BLaER1 treated with 17β-estradiol and CSF1 and Interleukin-3, amounts not matched to agents 10 nM and 100 nM (cell line): ENCODE data around the gene NAPSA.

Source experiments
- H3K27ac ChIP-seq, 11 experiments: shearing (Covaris generic); formaldehyde crosslinking; 2 replicates each; pipeline ENCODE4 v1.8.1; 2022
- H3K27me3 ChIP-seq, 11 experiments: shearing (Covaris generic); formaldehyde crosslinking; 2 replicates each; pipeline ENCODE4 v1.8.1; 2022
- H3K36me3 ChIP-seq, 11 experiments: shearing (Covaris generic); formaldehyde crosslinking; 2 replicates each; pipeline ENCODE4 v1.8.1; 2022
- H3K4me1 ChIP-seq, 10 experiments: shearing (Covaris generic); formaldehyde crosslinking; 2 replicates each; pipeline ENCODE4 v1.8.1; 2022
- H3K4me2 ChIP-seq, 11 experiments: shearing (Covaris generic); formaldehyde crosslinking; 2 replicates each; pipeline ENCODE4 v1.8.1; 2022
- H3K4me3 ChIP-seq, 10 experiments: shearing (Covaris generic); formaldehyde crosslinking; 2 replicates each; pipeline ENCODE4 v1.8.1; 2022
- H3K9ac ChIP-seq, 11 experiments: shearing (Covaris generic); formaldehyde crosslinking; 2 replicates each; pipeline ENCODE4 v1.8.1; 2022
- H3K9me3 ChIP-seq, 11 experiments: shearing (Covaris generic); formaldehyde crosslinking; replicated peaks in 1 of 11; 2 replicates each; pipeline ENCODE4 v1.8.1; 2022
- H4K20me1 ChIP-seq, 11 experiments: shearing (Covaris generic); formaldehyde crosslinking; 2 replicates each; pipeline ENCODE4 v1.8.1; 2022
- Cebpa-rat ChIP-seq, 11 experiments: shearing (Covaris generic); IDR thresholded peaks; 2 replicates each; pipeline ENCODE4 v1.8.1; 2022

The NAPSA gene

DNA sequence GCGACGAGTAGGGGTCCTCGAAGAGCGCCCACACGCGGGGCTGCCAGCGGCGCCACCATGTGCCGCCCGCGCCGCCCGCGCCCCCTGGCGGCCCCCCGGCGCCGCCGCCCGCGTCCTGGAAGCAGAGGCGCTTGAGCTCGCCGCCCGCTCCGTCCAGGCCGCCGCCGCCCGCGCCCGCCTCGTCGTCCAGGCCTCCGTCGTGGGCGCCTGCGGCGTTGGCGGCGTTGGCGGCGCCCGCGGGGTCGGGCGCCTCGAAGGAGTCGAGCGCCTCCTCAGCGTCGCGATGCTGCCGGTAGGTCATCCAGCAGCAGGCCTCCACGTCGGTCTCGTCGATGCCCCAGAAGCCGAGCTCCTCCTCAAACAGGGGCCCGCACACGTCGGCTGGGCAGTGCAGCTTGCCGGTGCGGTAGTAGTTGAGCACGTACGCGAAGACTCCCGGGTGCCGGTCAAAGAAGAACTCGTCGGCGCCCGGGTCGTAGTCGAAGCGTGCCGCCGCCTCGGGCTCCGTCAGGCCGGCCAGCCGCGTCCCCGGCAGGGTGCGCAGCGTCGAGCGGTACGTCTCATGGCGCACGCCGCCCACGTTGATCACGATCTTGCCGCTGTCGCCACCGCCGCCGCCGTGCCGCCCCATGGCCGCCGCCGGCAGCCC, 37.1 kb downstream of the NAPSA start:
- no peak overlapping the region for H3K4me2 ChIP-seq
- peaks cover 0 to 20% (median 3%) of the 10 kb centered on the region in 11 experiments; a peak in 12 of 22 replicates for H3K9me3 ChIP-seq
- H3K4me3 ChIP-seq: no peak overlapping the region
- H3K9ac ChIP-seq: no peak overlapping the region
- H3K27me3 ChIP-seq: peaks cover 35 to 76% (median 67%) of the 10 kb centered on the region in 11 experiments
- H4K20me1 ChIP-seq: peaks cover 0 to 18% (median 0%) of the 10 kb centered on the region in 11 experiments; a peak in 6 of 22 replicates
- peaks cover 19 to 40% (median 29%) of the 10 kb centered on the region in 10 experiments for H3K4me1 ChIP-seq
- TF ChIP-seq Cebpa-rat (IDR thresholded peaks at IDR 0.05): no peak
- no peaks in the 10 kb centered on the region for H3K36me3 ChIP-seq
- H3K27ac ChIP-seq: no peak overlapping the region

DNA sequence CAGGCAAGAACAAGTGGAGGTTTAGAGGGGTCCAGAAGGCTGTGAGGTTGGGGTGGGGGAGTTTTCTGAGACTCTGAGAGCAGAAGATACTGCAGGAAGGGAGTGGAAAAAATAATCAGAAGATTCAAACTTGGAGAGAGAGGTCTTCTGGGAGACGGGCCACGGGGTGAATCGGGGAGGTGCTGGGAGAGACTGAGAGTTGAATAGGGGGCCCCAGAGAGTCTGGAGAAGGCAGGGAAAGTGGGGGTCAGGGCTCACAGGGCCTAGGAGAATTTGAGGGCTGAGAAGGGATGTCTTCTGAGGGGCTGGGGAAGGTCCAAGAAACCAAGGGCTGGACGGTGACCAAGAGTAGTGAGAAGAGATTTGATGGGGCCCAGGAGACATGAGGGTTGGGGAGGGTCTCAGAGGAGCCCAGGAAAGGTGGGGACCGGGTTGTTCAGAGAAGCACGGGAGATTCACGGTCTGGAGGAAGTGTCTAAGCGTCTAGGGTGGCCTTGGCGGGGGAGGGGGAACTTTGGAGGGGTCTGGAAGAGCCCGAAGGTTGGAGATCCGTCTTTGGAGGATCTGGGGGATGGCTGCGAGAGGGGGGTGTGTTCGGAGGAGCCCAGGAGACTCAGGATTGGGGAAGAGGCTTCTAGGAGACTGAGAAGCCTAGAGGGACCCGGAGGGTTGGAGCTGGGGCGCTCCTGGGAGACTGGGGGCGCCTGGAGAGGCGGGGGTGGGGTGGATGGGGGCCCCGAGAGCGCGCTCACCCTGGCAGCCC, 37.8 kb downstream of the NAPSA start:
- no peak overlapping the region for H3K9ac ChIP-seq
- TF ChIP-seq Cebpa-rat (IDR thresholded peaks at IDR 0.05): no peak
- no peak overlapping the region for H3K4me3 ChIP-seq
- H3K4me2 ChIP-seq: no peak overlapping the region
- no peak overlapping the region for H3K27ac ChIP-seq
- H3K9me3 ChIP-seq: peaks cover 0 to 17% (median 0%) of the 10 kb centered on the region in 11 experiments; a peak in 9 of 22 replicates
- H4K20me1 ChIP-seq: peaks cover 0 to 19% (median 0%) of the 10 kb centered on the region in 11 experiments; a peak in 6 of 22 replicates
- H3K27me3 ChIP-seq: peaks cover 35 to 70% (median 60%) of the 10 kb centered on the region in 11 experiments
- H3K4me1 ChIP-seq: peaks cover 19 to 37% (median 29%) of the 10 kb centered on the region in 10 experiments
- H3K36me3 ChIP-seq: no peaks in the 10 kb centered on the region

DNA sequence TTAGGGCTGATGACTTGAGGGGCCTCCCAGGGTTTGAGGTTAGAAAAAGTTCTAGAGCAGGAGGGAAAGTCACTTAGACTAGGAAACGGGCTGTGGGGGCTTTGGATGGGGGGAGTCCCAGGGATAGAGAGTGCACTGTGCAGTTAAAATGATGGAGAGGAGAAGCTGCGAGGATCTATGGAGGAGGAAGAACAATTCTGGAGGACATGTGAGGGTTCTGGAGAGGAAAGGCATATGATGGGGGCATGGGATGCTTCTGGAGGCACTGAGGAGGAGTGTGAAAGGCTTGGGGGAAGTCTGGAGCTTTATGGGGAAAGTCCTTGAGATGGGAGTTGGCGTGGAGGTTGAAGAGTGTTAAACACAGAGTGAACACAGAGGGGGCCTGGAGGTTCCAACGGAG, 38.4 kb downstream of the NAPSA start:
- Histone ChIP-seq H3K9me3 (peaks cover 0 to 17% (median 0%) of the 10 kb centered on the region in 11 experiments; a peak in 9 of 22 replicates), H3K4me1 (peaks cover 14 to 31% (median 25%) of the 10 kb centered on the region in 10 experiments), H3K4me3 (no peak overlapping the region), H3K36me3 (no peaks in the 10 kb centered on the region), H4K20me1 (peaks cover 0 to 19% (median 0%) of the 10 kb centered on the region in 11 experiments; a peak in 6 of 22 replicates), H3K27ac (no peak overlapping the region), H3K27me3 (peaks cover 35 to 67% (median 53%) of the 10 kb centered on the region in 11 experiments), H3K4me2 (no peak overlapping the region), H3K9ac (no peak overlapping the region)
- no peak for TF ChIP-seq Cebpa-rat (IDR thresholded peaks at IDR 0.05)

DNA sequence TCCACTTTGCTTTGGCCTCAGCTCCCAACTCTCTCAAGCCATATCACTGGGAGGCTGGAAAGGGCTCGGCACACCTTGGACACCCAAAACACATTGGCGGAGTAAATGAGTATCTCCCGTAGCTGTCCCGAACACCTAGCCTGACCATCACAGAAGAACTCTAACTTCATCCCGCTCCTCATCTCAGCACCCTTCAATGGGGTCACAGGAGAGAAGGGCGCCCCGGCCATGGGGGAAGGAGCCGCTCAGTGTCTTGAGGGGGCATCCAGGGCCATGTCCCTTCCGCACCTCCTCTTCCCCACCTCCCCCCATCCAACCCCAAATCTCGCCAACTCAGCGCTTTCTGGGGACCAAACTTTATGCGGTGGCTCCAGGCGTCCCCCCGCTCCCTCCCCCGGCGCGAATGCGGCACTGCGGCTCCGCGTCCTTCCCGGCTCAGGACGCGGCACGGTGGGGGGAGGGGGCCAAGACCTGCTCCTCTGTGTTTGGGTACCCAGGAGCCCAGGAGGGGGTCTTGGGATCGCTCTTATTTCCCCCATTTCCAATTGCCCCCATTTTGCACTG, 39.3 kb downstream of the NAPSA start:
- H3K27ac ChIP-seq: no peak overlapping the region

DNA sequence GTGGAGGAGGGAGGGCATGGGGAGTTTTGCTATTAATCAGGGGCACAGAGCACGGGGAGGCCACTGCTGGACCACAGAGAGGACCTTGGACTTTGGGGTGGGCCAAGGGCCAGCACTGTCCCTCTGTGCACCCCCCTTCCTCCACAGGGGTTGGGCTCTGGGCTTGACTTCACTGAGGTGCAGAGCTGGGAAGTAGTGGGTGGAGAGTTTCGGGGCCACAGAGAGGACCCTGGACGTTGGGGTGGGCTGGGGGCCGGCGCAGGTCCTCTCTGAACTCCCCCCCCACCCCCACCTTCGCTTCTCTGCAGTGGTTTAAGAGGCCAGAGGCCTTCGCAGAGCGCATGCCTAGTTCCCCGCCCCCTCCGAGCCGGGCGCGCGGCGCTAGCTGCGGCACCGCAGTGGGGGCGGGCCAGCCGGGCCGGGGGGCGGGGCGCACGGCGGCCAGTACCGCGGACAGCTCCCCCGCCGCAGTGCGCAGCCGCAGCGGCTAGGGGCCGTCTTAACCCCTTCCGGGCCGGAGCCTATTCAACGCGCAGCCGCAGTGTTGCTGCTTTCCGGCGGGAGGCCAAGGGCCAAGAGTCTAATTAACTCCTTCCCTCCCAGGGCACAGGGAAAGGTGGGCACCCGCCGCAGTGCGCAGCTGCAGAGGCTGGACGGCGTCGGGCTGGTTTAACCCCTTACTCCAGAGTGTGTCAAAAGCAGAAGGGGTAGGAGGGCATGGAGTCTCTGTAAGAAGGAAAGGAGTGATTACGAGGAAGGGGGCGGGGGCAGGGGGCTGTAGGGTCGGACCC, 39.9 kb downstream of the NAPSA start:
- peak overlapping the region in 9 of 10 experiments; percentile 34 to 64 (median 46); a peak in 15 of 20 replicates for H3K4me3 ChIP-seq
- H3K4me2 ChIP-seq: peak overlapping the region; percentile 58 to 99 (median 90)
- H3K36me3 ChIP-seq: no peaks in the 10 kb centered on the region
- peaks cover 0 to 17% (median 0%) of the 10 kb centered on the region in 11 experiments; a peak in 9 of 22 replicates for H3K9me3 ChIP-seq
- H3K27me3 ChIP-seq: peaks cover 35 to 71% (median 48%) of the 10 kb centered on the region in 11 experiments
- H3K27ac ChIP-seq: no peak overlapping the region
- peaks cover 0 to 19% (median 0%) of the 10 kb centered on the region in 11 experiments; a peak in 6 of 22 replicates for H4K20me1 ChIP-seq
- H3K9ac ChIP-seq: no peak overlapping the region
- TF ChIP-seq Cebpa-rat (IDR thresholded peaks at IDR 0.05): no peak
- peaks cover 6 to 21% (median 15%) of the 10 kb centered on the region in 10 experiments; a peak in 19 of 20 replicates for H3K4me1 ChIP-seq

More for the DNA sequence above, 39.3 kb downstream of the NAPSA start:
- TF ChIP-seq Cebpa-rat (IDR thresholded peaks at IDR 0.05): no peak
- H3K4me1 ChIP-seq: peaks cover 7 to 23% (median 17%) of the 10 kb centered on the region in 10 experiments; a peak in 19 of 20 replicates
- no peak overlapping the region for H3K9ac ChIP-seq
- peak overlapping the region in 9 of 10 experiments; percentile 34 to 64 (median 46); a peak in 15 of 20 replicates for H3K4me3 ChIP-seq
- peaks cover 0 to 19% (median 0%) of the 10 kb centered on the region in 11 experiments; a peak in 6 of 22 replicates for H4K20me1 ChIP-seq
- peaks cover 35 to 64% (median 48%) of the 10 kb centered on the region in 11 experiments for H3K27me3 ChIP-seq
- peak overlapping the region; percentile 58 to 99 (median 90) for H3K4me2 ChIP-seq
- H3K9me3 ChIP-seq: peaks cover 0 to 17% (median 0%) of the 10 kb centered on the region in 11 experiments; a peak in 9 of 22 replicates
- no peaks in the 10 kb centered on the region for H3K36me3 ChIP-seq

DNA sequence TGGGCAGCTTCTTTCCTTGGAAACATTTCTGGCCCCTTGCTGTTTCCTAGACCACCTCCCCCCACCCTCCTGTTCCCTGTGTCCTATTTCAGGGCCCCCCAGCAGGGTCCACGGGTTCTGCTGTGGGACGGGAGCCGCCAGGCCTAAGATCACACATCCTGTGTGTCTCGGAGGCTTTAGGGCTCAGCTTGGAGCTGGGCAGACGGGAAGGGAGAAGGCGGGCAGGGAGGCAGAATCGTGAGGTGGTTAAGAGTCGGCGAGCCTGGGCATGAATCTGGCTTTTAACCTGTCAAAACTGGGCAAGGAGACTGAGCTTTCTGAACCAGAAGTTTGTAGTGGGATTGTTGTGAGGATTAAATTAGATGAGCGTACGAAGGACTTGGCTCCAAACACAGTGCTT, 41.1 kb downstream of the NAPSA start:
- no peak overlapping the region for H3K9ac ChIP-seq
- H3K4me2 ChIP-seq: no peak overlapping the region
- H4K20me1 ChIP-seq: peaks cover 0 to 19% (median 0%) of the 10 kb centered on the region in 11 experiments; a peak in 5 of 22 replicates
- peaks cover 0 to 15% (median 11%) of the 10 kb centered on the region in 10 experiments; a peak in 18 of 20 replicates for H3K4me1 ChIP-seq
- H3K36me3 ChIP-seq: no peaks in the 10 kb centered on the region
- no peak overlapping the region for H3K4me3 ChIP-seq
- TF ChIP-seq Cebpa-rat (IDR thresholded peaks at IDR 0.05): no peak
- no peak overlapping the region for H3K27ac ChIP-seq
- peaks cover 36 to 78% (median 52%) of the 10 kb centered on the region in 11 experiments for H3K27me3 ChIP-seq
- peaks cover 0 to 9% (median 0%) of the 10 kb centered on the region in 11 experiments; a peak in 9 of 22 replicates for H3K9me3 ChIP-seq

DNA sequence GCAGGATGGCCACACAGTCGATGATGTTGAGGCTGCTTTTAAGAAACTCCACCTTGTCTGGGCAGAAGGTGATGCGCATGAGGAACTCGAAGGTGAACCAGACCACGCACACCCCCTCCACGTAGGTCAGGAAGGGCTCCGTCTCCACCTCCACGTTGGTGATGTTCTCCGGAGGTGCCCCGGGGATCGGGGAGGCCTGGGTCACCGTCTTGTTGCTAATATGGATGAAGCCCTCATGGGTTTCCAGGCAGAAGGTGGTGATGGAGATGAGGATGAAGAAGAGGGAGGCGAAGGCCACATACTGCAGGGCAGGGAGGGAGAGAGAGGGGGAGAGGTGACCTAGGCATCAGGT, 41.7 kb downstream of the NAPSA start:
- Histone ChIP-seq H3K27me3 (peaks cover 41 to 84% (median 58%) of the 10 kb centered on the region in 11 experiments), H3K4me1 (peaks cover 0 to 15% (median 11%) of the 10 kb centered on the region in 10 experiments; a peak in 18 of 20 replicates), H3K4me2 (no peak overlapping the region), H3K9me3 (peaks cover 0 to 8% (median 0%) of the 10 kb centered on the region in 11 experiments; a peak in 5 of 22 replicates), H3K27ac (no peak overlapping the region), H3K36me3 (no peaks in the 10 kb centered on the region), H4K20me1 (peaks cover 0 to 19% (median 0%) of the 10 kb centered on the region in 11 experiments; a peak in 5 of 22 replicates), H3K4me3 (no peak overlapping the region), H3K9ac (no peak overlapping the region)
- no peak for TF ChIP-seq Cebpa-rat (IDR thresholded peaks at IDR 0.05)
